Type B pancreatic cell (in vitro differentiated cells): ENCODE results near the gene SMCO3. TPM values are rescaled to one million over a fixed set of nuclear protein-coding genes. Genes with fewer than 3 reads are reported as not detected.

Experiments
- DNase-seq: peaks from one replicate; pipeline ENCODE4 v3.0.0; 2021; ENCODE audit warnings: mixed read lengths; ENCODE audit not compliant: unreplicated experiment; ENCODE audit errors: extremely low spot score
- H3K27ac Mint-ChIP-seq: 2 replicates; pipeline ENCODE4 v1.8.0; 2021; ENCODE audit warnings: mild to moderate bottlenecking, mixed read lengths
- H3K27me3 Mint-ChIP-seq: 2 replicates; pipeline ENCODE4 v1.8.0; 2021; ENCODE audit warnings: mixed read lengths
- H3K36me3 Mint-ChIP-seq: 2 replicates; pipeline ENCODE4 v1.8.0; 2021; ENCODE audit warnings: mixed read lengths
- H3K4me1 Mint-ChIP-seq: one replicate; pipeline ENCODE4 v1.8.0; 2021; ENCODE audit warnings: mixed read lengths; ENCODE audit not compliant: unreplicated experiment
- H3K4me3 Mint-ChIP-seq: 2 replicates; pipeline ENCODE4 v1.8.0; 2021; ENCODE audit warnings: mild to moderate bottlenecking, mixed read lengths
- H3K9me3 Mint-ChIP-seq: 2 replicates; pipeline ENCODE4 v1.8.0; 2021; ENCODE audit warnings: mixed read lengths
- total RNA-seq: library from RNA; stranded (reverse); gene quantifications from 2 replicates; pipeline ENCODE4 v1.2.1, GENCODE V29; 2021; ENCODE audit warnings: low replicate concordance
- TF ChIP-seq, protein P1 (sequence below): fragments of 200-600 bp; sonication (generic); conservative IDR thresholded peaks from 2 replicates; pipeline ENCODE4 v1.5.0; 2021; ENCODE audit warnings: antibody characterized with exemption, mild to moderate bottlenecking

SMCO3 gene
- total RNA-seq, 1 donor from 2014 or later, result not detected

DNA sequence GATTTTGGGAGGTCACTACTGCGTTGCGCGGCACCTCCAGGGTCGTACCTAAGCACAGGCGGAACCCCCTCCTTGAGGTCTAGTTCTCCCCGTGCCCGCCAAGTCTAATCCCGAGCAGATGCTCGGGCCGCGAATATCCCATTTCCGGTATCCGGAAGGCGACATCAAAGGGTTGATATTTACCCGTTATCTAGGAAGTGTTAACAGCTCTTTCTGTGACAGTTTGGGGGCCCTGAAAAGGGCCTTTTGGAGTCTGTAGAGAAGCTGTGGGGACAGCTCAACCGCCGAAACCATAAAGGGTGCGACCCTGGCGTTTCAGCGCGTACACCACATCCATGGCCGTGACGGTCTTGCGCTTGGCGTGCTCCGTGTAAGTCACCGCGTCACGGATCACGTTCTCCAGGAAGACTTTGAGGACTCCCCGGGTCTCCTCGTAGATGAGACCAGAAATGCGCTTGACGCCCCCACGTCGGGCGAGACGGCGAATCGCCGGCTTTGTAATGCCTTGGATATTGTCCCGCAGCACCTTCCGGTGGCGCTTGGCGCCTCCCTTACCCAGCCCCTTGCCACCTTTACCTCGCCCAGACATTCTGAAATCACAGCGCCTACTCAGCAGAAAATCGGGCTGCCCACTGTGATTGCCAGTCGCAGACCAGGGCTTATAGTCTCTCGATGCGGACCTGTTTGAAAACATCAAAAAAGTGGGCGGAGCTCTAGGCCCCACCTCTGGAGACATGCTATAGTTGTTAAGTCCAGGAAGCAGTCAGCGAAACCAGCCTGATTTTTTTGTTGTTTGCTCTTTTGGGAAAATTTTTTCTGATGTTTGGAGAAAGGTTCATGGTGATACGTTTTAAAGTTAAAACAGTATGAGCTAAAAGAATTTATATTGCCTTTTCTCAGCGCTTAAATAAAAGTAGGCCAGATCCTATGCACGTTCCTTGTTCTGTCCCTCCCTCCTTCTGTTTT is 43.2 kb downstream of the SMCO3 start:
- H3K4me1 Mint-ChIP-seq, result peaks cover 15% of the 10 kb centered on the region
- DNase-seq, result peak; percentile 90
- TF ChIP-seq, protein P1, sequence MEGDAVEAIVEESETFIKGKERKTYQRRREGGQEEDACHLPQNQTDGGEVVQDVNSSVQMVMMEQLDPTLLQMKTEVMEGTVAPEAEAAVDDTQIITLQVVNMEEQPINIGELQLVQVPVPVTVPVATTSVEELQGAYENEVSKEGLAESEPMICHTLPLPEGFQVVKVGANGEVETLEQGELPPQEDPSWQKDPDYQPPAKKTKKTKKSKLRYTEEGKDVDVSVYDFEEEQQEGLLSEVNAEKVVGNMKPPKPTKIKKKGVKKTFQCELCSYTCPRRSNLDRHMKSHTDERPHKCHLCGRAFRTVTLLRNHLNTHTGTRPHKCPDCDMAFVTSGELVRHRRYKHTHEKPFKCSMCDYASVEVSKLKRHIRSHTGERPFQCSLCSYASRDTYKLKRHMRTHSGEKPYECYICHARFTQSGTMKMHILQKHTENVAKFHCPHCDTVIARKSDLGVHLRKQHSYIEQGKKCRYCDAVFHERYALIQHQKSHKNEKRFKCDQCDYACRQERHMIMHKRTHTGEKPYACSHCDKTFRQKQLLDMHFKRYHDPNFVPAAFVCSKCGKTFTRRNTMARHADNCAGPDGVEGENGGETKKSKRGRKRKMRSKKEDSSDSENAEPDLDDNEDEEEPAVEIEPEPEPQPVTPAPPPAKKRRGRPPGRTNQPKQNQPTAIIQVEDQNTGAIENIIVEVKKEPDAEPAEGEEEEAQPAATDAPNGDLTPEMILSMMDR, result no peak
- H3K27ac Mint-ChIP-seq, result peak overlapping the region; percentile 96
- H3K4me3 Mint-ChIP-seq, result peak overlapping the region; percentile 95
- H3K9me3 Mint-ChIP-seq, result peaks cover 9% of the 10 kb centered on the region
- peaks cover 54% of the 10 kb centered on the region for H3K36me3 Mint-ChIP-seq
- peaks cover 13% of the 10 kb centered on the region for H3K27me3 Mint-ChIP-seq

DNA sequence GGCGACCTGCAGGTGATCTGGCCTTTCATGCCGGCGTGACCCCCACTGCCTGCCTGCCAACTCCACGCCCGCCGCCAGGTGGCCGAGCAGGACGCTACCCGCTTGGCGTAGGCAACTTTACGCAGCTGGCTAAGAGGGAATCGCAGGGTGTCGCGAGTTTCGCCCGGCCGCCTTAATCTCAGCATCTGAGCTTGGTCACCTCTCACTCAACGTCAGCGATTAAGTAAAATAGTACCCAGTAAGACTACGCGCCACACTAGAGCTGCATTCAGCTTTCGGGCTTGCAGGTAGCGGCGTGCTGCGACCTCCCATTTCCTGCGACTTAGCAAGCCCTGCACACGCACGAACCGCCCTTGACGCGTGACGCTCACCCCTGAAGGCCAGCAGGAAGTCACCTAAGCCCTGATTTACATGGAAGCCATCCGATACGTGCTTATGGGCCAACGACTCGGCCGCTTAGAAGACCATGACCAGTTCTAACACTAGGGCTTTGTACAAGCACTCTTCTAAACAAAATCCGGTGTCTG is 44.0 kb downstream of the SMCO3 start:
- Mint-ChIP-seq H3K9me3 (peaks cover 13% of the 10 kb centered on the region), H3K36me3 (peaks cover 55% of the 10 kb centered on the region), H3K27ac (peak overlapping the region; percentile 96), H3K4me3 (peak overlapping the region; percentile 95), H3K4me1 (peaks cover 10% of the 10 kb centered on the region), H3K27me3 (peaks cover 13% of the 10 kb centered on the region)
- peak; percentile 86 for DNase-seq
- TF ChIP-seq, protein P1, result peak; percentile 88

DNA sequence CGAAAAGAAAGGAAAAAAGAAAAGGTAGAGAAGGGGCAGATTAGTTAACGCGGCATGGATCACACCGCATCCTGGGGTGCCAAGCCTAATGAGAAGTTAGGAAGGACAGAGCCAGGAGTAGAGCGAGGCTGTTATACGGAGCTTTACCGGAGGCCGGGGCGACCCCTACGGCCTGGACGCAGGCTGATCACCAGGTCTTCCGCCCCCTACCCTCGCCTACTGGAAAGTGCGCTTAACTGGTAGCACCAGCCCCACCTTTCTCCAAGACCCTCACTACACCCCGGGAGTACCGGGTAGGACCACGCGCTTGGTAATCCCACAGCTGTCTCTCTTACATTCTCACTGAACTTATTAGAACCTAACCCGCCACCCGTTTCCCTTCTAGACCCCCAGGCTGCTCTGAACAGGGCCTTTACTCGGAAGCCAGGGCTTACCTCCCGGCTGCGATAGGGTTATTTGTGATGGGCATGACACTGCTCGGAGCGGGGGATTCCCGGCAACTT is 44.5 kb downstream of the SMCO3 start:
- Mint-ChIP-seq H3K9me3 (peaks cover 13% of the 10 kb centered on the region), H3K27ac (peak overlapping the region; percentile 96), H3K27me3 (peaks cover 9% of the 10 kb centered on the region), H3K36me3 (peaks cover 52% of the 10 kb centered on the region), H3K4me3 (peak overlapping the region; percentile 95), H3K4me1 (peaks cover 10% of the 10 kb centered on the region)
- no peak for DNase-seq
- TF ChIP-seq, protein P1, result no peak

- peak overlapping the region; percentile 96 for H3K27ac Mint-ChIP-seq
- DNase-seq, result no peak
- TF ChIP-seq, protein P1, result no peak
- H3K4me3 Mint-ChIP-seq, result peak overlapping the region; percentile 95
- peaks cover 13% of the 10 kb centered on the region for H3K9me3 Mint-ChIP-seq
- H3K4me1 Mint-ChIP-seq, result peaks cover 6% of the 10 kb centered on the region
- peaks cover 5% of the 10 kb centered on the region for H3K27me3 Mint-ChIP-seq
- H3K36me3 Mint-ChIP-seq, result peaks cover 46% of the 10 kb centered on the region
Measured at GRCh38 chr12:14768823-14769405, 45.1 kb downstream of the SMCO3 start.

DNA sequence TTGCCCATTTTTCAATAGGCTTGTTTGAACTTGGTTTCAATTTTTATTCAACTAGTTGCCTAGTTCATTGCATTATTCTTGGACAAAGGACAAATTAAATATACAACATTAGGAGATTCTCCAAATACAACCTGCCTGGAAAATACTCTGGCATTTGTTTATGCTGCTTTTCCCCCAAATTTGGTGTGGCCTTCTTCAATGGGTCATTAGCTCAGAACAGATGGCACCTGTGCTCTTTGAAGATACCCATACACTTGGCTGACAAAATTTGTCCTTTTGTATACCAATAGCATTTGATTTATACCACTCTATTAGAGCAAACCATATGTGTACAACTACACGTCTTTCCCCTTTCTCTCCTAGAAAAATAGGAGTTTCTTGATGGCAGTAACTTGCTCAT is 46.4 kb downstream of the SMCO3 start:
- H3K9me3 Mint-ChIP-seq, result peaks cover 13% of the 10 kb centered on the region
- H3K27me3 Mint-ChIP-seq, result peaks cover 5% of the 10 kb centered on the region
- no peak overlapping the region for H3K27ac Mint-ChIP-seq
- DNase-seq, result no peak
- H3K4me1 Mint-ChIP-seq, result peaks cover 5% of the 10 kb centered on the region
- peak overlapping the region; percentile 50 for H3K4me3 Mint-ChIP-seq
- TF ChIP-seq, protein P1, result no peak
- H3K36me3 Mint-ChIP-seq, result peaks cover 47% of the 10 kb centered on the region
